WTC11 (cell line): ENCODE data around the gene EDC3. TPM values are rescaled to one million over a fixed set of nuclear protein-coding genes. Genes with fewer than 3 reads are reported as not detected.

Source experiments
- ATAC-seq: fragments of 200-7000 bp; cut with Tn5 transposase; 2 replicates; pipeline ENCODE4 v1.10.0; 2021; ENCODE audit warnings: mild to moderate bottlenecking, moderate library complexity
- CTCF ChIA-PET: fragments of 300-600 bp; sonication (Branson Sonifier 250); formaldehyde crosslinking; loops from one replicate; lab custom pipeline; 2021; ENCODE audit warnings: antibody characterized with exemption; lab: Charles Lee
- POLR2A ChIA-PET: fragments of 350-600 bp; sonication (Branson Sonifier 250); formaldehyde crosslinking; loops from one replicate; lab custom pipeline; 2021; ENCODE audit warnings: antibody characterized with exemption; lab: Charles Lee
- DNase-seq: peaks from one replicate; pipeline ENCODE4 v3.0.0; 2021; ENCODE audit warnings: low spot score
- H3K27ac Mint-ChIP-seq: 2 replicates; pipeline ENCODE4 v1.8.0; 2021; ENCODE audit warnings: mixed read lengths
- H3K27me3 Mint-ChIP-seq: 2 replicates; pipeline ENCODE4 v1.8.0; 2021; ENCODE audit warnings: low read depth, mild to moderate bottlenecking, moderate library complexity, mixed read lengths
- H3K36me3 Mint-ChIP-seq: 2 replicates; pipeline ENCODE4 v1.8.0; 2021; ENCODE audit warnings: mixed read lengths
- H3K4me1 Mint-ChIP-seq: 2 replicates; pipeline ENCODE4 v1.8.0; 2022; ENCODE audit warnings: mixed read lengths
- H3K4me3 Mint-ChIP-seq: 2 replicates; pipeline ENCODE4 v1.8.0; 2021; ENCODE audit warnings: mild to moderate bottlenecking, moderate library complexity, mixed read lengths
- H3K9me3 Mint-ChIP-seq: 2 replicates; pipeline ENCODE4 v1.8.0; 2021; ENCODE audit warnings: mixed read lengths
- AR ChIP-seq: fragments of 250-450 bp; sonication (Bioruptor Pico); IDR thresholded peaks from 2 replicates; pipeline ENCODE4 v1.9.0; 2021; ENCODE audit warnings: mild to moderate bottlenecking
- IRF1 ChIP-seq: sonication (generic); formaldehyde crosslinking; IDR thresholded peaks from 2 replicates; pipeline ENCODE4 v1.8.0; 2023; ENCODE audit warnings: missing genetic modification reagents
- JAZF1 ChIP-seq: fragments of 250-450 bp; sonication (Bioruptor Pico); IDR thresholded peaks from 2 replicates; pipeline ENCODE4 v1.9.0; 2021; ENCODE audit warnings: moderate library complexity, mild to moderate bottlenecking, inconsistent platforms
- MLX ChIP-seq: sonication (generic); formaldehyde crosslinking; IDR thresholded peaks from 2 replicates; pipeline ENCODE4 v1.8.1; 2023; ENCODE audit warnings: mild to moderate bottlenecking, missing genetic modification reagents, moderate library complexity
- MXD4 ChIP-seq: fragments of 250-450 bp; sonication (Bioruptor Pico); IDR thresholded peaks from 2 replicates; pipeline ENCODE4 v1.8.0; 2021; ENCODE audit warnings: mild to moderate bottlenecking, moderate library complexity, borderline replicate concordance
- NFYB ChIP-seq: sonication (generic); formaldehyde crosslinking; conservative IDR thresholded peaks from 2 replicates; pipeline ENCODE4 v1.8.0; 2022; ENCODE audit warnings: low read depth, missing genetic modification reagents
- PREB ChIP-seq: sonication (generic); formaldehyde crosslinking; IDR thresholded peaks from 2 replicates; pipeline ENCODE4 v1.8.1; 2022; ENCODE audit warnings: mild to moderate bottlenecking, missing genetic modification reagents, moderate library complexity, borderline replicate concordance
- TEAD1 ChIP-seq: sonication (generic); formaldehyde crosslinking; IDR thresholded peaks from 2 replicates; pipeline ENCODE4 v1.8.0; 2022; ENCODE audit warnings: mild to moderate bottlenecking, missing genetic modification reagents
- USF2 ChIP-seq: sonication (generic); formaldehyde crosslinking; IDR thresholded peaks from 2 replicates; pipeline ENCODE4 v1.8.1; 2023; ENCODE audit warnings: mild to moderate bottlenecking, missing genetic modification reagents, moderate library complexity
- ZNF416 ChIP-seq: fragments of 250-450 bp; sonication (Bioruptor Pico); IDR thresholded peaks from 2 replicates; pipeline ENCODE4 v1.9.0; 2021; ENCODE audit warnings: mild to moderate bottlenecking, inconsistent platforms
- ZNF425 ChIP-seq: fragments of 250-450 bp; sonication (Bioruptor Pico); conservative IDR thresholded peaks from 2 replicates; pipeline ENCODE4 v1.9.0; 2021; ENCODE audit warnings: mild to moderate bottlenecking
- total RNA-seq: library from RNA; stranded (reverse); gene quantifications from 3 replicates; pipeline ENCODE4 v1.2.3, GENCODE V29; 2021
- TF ChIP-seq, protein P1 (sequence below): sonication (generic); formaldehyde crosslinking; IDR thresholded peaks from 2 replicates; pipeline ENCODE4 v1.8.1; 2022; ENCODE audit warnings: missing genetic modification reagents, borderline replicate concordance
- TF ChIP-seq, protein P2 (sequence below): sonication (generic); formaldehyde crosslinking; IDR thresholded peaks from 2 replicates; pipeline ENCODE4 v1.8.0; 2022; ENCODE audit warnings: mild to moderate bottlenecking, missing genetic modification reagents
- TF ChIP-seq, protein P3 (sequence below): sonication (generic); formaldehyde crosslinking; IDR thresholded peaks from 2 replicates; pipeline ENCODE4 v1.8.0; 2022; ENCODE audit warnings: mild to moderate bottlenecking, missing genetic modification reagents
- TF ChIP-seq, protein P4 (sequence below): sonication (generic); formaldehyde crosslinking; IDR thresholded peaks from 2 replicates; pipeline ENCODE4 v1.8.1; 2023; ENCODE audit warnings: mild to moderate bottlenecking, missing genetic modification reagents, borderline replicate concordance

The EDC3 gene
- total RNA-seq, 1 experiment from 2014 or later: 54.7 TPM

GRCh38 chr15:74611834-74612233 lies 84.0 kb downstream of the EDC3 start:
- DNase-seq: no peak
- H3K4me3 Mint-ChIP-seq: no peak overlapping the region
- ChIA-PET CTCF (interaction anchor here (3.8 to 4.3 kb wide), 2 partner anchors 10 to 20 kb away, joined by 20 to 29 read pairs; no protein-coding TSS in a partner anchor), POLR2A (interaction anchor here (1.1 kb wide), 1 partner anchor 13 kb away, joined by 3 read pairs; no protein-coding TSS in a partner anchor)
- TF ChIP-seq MLX (CRISPR knock-in tag) (no peak), TEAD1 (CRISPR knock-in tag) (no peak), NFYB (CRISPR knock-in tag) (no peak), ZNF425 (CRISPR knock-in tag) (no peak)
- TF ChIP-seq, protein P1, sequence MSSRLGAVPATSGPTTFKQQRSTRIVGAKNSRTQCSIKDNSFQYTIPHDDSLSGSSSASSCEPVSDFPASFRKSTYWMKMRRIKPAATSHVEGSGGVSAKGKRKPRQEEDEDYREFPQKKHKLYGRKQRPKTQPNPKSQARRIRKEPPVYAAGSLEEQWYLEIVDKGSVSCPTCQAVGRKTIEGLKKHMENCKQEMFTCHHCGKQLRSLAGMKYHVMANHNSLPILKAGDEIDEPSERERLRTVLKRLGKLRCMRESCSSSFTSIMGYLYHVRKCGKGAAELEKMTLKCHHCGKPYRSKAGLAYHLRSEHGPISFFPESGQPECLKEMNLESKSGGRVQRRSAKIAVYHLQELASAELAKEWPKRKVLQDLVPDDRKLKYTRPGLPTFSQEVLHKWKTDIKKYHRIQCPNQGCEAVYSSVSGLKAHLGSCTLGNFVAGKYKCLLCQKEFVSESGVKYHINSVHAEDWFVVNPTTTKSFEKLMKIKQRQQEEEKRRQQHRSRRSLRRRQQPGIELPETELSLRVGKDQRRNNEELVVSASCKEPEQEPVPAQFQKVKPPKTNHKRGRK (CRISPR knock-in tag): no peak
- TF ChIP-seq, protein P2, sequence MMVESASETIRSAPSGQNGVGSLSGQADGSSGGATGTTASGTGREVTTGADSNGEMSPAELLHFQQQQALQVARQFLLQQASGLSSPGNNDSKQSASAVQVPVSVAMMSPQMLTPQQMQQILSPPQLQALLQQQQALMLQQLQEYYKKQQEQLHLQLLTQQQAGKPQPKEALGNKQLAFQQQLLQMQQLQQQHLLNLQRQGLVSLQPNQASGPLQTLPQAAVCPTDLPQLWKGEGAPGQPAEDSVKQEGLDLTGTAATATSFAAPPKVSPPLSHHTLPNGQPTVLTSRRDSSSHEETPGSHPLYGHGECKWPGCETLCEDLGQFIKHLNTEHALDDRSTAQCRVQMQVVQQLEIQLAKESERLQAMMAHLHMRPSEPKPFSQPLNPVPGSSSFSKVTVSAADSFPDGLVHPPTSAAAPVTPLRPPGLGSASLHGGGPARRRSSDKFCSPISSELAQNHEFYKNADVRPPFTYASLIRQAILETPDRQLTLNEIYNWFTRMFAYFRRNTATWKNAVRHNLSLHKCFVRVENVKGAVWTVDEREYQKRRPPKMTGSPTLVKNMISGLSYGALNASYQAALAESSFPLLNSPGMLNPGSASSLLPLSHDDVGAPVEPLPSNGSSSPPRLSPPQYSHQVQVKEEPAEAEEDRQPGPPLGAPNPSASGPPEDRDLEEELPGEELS (CRISPR knock-in tag): no peak
- peaks cover 10% of the 10 kb centered on the region for H3K4me1 Mint-ChIP-seq
- H3K36me3 Mint-ChIP-seq: no peaks in the 10 kb centered on the region
- ATAC-seq: no peak
- H3K27me3 Mint-ChIP-seq: peaks cover 41% of the 10 kb centered on the region
- H3K27ac Mint-ChIP-seq: no peak overlapping the region
- H3K9me3 Mint-ChIP-seq: no peaks in the 10 kb centered on the region

DNA sequence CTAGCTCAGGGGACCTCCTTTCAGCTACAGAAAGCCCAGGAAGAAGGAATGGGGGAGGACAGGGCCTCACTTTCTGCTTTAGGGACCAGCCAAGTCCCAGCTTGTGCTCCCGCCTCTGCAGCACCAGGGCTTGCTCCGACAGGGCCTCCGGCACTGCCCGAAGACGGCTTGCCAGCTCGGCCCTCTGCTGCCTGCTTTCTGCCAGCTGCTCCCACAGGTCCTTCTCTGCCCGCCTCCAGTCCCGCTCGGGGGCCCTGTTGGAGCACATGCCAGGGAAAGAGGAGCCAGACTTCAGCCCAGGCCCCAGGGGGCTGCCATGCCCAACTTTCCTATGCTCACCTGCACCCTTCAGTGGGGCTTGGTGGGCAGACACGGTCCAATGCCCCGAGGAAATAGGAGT lies 84.5 kb downstream of the EDC3 start:
- H3K36me3 Mint-ChIP-seq: no peaks in the 10 kb centered on the region
- CTCF ChIA-PET: interaction anchor here (3.8 kb wide), 1 partner anchor 10 kb away, joined by 20 read pairs; no protein-coding TSS in a partner anchor
- no peaks in the 10 kb centered on the region for H3K9me3 Mint-ChIP-seq
- peaks cover 5% of the 10 kb centered on the region for H3K4me1 Mint-ChIP-seq
- TF ChIP-seq ZNF416 (no peak), MXD4 (CRISPR knock-in tag) (no peak), USF2 (CRISPR knock-in tag) (no peak), AR (no peak), MLX (CRISPR knock-in tag) (no peak), IRF1 (CRISPR knock-in tag) (no peak), PREB (no peak), JAZF1 (CRISPR knock-in tag) (no peak)
- TF ChIP-seq, protein P3, sequence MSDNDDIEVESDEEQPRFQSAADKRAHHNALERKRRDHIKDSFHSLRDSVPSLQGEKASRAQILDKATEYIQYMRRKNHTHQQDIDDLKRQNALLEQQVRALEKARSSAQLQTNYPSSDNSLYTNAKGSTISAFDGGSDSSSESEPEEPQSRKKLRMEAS (CRISPR knock-in tag): no peak
- TF ChIP-seq, protein P4, sequence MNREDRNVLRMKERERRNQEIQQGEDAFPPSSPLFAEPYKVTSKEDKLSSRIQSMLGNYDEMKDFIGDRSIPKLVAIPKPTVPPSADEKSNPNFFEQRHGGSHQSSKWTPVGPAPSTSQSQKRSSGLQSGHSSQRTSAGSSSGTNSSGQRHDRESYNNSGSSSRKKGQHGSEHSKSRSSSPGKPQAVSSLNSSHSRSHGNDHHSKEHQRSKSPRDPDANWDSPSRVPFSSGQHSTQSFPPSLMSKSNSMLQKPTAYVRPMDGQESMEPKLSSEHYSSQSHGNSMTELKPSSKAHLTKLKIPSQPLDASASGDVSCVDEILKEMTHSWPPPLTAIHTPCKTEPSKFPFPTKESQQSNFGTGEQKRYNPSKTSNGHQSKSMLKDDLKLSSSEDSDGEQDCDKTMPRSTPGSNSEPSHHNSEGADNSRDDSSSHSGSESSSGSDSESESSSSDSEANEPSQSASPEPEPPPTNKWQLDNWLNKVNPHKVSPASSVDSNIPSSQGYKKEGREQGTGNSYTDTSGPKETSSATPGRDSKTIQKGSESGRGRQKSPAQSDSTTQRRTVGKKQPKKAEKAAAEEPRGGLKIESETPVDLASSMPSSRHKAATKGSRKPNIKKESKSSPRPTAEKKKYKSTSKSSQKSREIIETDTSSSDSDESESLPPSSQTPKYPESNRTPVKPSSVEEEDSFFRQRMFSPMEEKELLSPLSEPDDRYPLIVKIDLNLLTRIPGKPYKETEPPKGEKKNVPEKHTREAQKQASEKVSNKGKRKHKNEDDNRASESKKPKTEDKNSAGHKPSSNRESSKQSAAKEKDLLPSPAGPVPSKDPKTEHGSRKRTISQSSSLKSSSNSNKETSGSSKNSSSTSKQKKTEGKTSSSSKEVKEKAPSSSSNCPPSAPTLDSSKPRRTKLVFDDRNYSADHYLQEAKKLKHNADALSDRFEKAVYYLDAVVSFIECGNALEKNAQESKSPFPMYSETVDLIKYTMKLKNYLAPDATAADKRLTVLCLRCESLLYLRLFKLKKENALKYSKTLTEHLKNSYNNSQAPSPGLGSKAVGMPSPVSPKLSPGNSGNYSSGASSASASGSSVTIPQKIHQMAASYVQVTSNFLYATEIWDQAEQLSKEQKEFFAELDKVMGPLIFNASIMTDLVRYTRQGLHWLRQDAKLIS (CRISPR knock-in tag): no peak
- POLR2A ChIA-PET: no interaction called here
- no peak for DNase-seq
- H3K4me3 Mint-ChIP-seq: no peak overlapping the region
- H3K27me3 Mint-ChIP-seq: peaks cover 43% of the 10 kb centered on the region
- no peak for ATAC-seq
- no peak overlapping the region for H3K27ac Mint-ChIP-seq
